HG02759 (cell line): ENCODE measurements around the gene LEP.

Experiments
- ATAC-seq: cut with Tn5 transposase; IDR thresholded peaks from one replicate; pipeline ENCODE4 v1.9.1; 2021; ENCODE audit warnings: mild to moderate bottlenecking, moderate library complexity; ENCODE audit not compliant: unreplicated experiment

Gene LEP

DNA sequence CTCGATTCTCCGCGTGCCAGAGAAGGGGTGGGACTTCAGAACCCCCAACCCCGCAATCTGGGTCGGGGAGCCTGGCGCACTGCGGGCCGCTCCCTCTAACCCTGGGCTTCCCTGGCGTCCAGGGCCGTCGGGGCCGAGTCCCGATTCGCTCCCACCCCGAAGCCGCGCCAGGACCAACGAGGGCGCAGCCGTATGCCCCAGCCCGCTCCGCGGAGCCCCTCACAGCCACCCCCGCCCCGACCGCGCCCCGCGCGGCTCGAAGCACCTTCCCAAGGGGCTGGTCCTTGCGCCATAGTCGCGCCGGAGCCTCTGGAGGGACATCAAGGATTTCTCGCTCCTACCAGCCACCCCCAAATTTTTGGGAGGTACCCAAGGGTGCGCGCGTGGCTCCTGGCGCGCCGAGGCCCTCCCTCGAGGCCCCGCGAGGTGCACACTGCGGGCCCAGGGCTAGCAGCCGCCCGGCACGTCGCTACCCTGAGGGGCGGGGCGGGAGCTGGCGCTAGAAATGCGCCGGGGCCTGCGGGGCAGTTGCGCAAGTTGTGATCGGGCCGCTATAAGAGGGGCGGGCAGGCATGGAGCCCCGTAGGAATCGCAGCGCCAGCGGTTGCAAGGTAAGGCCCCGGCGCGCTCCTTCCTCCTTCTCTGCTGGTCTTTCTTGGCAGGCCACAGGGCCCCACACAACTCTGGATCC lies at the start of gene LEP:
LEP (plus strand) TSS at position 583 of the 691 bp plus-strand sequence. CDS start 10,741 bp downstream, outside the sequence.
- ATAC-seq = no peak

DNA sequence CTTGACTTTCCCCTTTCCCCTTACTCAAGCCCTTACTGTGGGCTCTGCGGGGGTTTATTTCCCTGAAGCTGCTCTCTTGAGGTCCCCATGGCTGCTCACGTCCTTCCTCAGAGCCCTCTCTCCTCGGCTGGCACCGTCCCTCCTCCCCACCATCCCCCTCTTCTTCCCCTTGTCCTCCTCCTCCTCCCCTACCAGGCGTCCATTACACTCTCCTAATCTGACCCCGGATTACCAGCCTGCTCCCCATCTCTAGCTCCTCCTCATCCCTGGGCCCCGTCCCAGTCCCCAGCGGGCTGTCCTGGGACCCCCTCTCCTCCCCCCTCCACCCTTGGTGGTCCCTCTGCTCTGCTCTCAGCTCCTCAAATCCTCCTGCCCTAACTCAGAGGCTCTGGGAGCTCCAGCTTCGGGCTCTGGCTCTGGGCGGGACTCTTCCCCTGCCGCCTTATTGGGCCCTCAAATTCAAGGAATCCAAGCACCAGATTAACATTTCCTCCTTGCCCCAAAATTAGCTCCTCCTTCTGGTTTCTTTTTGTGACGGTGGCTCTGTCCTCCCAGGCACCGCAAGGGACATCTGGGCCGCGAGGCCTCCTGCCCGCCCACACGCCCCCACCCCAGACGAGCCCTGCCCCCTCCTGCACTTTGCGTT lies 48.5 kb upstream of the LEP start:
- no peak for ATAC-seq

DNA sequence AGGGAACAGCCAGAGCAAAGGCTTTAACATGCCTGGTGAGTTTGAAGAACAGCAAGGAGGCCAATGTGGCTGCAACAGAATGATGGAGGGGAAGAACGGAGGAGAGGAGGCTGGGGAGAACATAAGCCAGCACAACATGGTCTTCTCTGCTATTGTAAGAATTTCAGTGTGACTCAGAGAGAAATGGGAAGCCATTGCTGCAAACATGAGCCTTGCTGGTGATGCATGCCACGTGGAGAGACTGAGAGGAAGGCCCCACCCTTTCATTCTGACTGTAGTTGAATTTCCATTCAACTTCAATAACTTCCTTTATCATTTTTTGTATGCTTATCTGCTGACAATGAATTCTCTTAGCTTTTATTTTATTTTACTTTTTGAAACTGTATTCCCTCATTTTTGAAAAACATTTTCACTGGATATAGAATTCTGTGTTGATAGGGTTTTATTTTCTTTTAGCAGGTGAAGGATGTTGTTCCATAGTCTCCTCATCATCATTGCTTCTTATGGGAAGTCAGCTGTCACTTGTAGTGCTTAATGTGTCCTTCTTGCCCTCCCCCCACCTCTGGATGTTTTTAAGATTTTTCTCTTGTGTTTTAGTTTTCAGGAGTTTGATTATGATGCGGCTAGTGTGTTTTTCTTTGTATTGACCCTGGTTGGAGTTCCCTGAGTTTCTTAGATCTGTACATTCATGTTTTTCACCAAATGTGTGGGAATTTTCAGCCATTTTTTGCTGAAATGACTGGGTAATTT lies 46.4 kb upstream of the LEP start:
- no peak for ATAC-seq

DNA sequence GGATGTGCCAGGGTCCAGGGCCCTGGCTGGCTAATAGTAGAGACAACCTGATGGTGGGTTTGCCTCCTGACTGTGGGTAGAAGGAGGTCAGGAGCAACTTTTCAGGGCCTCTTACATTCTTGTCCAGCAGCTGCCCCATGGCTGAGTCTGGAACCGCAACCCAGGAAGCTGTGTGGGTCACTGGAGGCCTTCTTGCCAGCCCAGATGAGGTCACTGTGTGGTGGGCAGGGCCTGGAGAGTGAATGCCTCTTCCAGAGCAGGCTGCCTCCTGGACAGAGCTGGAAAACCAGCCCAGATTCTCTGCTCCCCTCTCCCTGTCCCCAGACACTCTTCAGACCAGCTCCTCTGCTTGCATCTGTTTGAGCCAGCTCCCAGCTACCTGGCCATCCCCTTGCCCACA lies 43.5 kb upstream of the LEP start:
- no peak for ATAC-seq

DNA sequence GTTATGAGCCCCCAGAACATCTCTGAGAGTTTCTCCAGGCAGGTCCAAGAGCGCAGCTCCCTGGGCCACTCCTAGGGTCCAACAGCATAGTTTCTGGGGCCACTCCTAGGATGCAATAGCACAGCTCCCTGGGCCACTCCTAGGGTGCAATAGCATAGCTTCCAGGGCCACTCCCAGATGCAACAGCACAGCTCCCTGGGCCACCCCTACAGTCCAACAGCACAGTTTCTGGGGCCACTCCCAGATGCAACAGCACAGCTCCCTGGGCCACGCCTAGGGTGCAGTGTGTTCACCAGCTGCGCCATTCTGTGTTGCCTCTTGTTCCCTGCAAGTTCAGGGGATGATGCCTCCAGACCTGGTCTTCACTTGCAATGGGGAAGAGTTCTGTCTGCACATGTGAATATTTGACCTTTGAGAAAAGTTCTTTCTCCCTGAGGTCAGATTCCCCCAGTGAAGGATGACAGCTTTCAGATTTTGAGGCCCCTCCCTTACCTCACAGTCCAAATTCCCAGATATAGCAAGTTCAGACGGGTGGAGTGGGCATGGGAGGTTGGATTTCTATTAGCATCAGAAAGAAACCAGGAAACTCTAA lies 43.0 kb upstream of the LEP start:
- ATAC-seq = no peak

DNA sequence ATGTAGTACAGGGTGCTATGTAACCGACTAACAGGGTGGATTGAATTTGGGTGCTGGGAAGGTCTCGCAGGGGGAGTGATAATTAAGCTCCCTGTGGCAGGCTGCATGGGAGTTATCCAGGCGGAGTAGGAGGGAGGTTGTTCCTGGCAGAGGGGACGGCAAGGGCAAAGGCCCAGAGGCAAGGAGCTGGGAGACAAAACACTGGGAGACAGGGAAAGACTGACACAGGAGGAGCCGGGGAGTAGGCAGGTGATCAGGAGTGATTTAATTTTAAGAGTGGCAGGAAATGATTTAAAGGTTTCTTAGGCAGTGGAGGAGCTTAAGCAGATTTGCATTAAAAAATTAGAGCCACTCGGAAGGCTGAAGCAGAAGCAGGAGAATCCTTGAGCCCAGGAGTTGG lies 40.7 kb upstream of the LEP start:
- ATAC-seq = no peak

DNA sequence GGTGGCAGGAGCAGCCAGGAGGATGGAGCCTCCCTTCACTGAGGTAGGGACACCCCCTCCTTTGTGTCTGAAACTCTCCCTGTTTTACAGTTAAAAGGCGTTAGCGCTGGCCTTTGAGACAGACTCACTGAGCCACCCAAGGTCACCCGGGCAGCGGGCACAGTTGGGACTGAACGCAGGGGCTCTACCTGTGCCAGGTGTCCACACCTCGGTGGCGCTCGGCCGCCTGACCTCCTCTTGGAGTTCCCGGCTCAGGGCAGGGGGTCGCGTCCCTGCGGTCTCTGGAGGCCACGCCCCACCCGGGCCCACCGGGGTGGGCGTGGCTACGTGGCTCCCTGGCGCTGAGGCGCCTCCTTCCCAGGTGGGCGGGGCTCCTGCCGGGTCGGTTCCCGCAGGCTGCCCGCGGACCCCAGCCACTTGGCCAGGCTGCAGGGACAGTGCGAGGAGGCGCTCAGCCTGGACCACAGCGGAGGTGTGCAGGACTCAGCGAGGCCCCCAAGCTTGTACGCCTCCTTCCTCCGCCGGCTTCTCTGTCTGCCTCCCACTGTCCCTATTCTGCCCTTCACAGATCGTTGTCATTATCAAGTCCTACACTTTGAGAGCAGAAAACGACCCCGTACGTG lies 39.9 kb upstream of the LEP start:
- ATAC-seq = no peak

DNA sequence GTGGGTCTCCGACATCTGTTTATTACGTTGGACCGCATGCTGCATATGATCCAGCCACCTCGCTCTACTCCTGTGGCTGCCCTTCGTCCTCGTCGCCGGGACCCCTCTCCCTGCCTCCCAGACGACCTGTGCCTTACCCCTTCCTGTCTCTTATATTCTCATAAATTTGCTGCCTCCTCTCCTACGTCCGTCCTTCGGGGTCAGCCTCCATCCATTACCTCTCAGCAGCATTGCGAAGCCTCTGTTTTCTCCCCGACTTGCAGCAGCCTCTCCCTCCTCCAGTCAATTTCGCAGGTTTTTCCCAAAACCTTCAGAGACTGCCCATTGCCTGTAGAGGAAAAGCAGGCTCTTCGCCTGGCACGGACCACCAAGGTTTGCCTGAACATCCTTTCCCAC lies 39.4 kb upstream of the LEP start:
- no peak for ATAC-seq

DNA sequence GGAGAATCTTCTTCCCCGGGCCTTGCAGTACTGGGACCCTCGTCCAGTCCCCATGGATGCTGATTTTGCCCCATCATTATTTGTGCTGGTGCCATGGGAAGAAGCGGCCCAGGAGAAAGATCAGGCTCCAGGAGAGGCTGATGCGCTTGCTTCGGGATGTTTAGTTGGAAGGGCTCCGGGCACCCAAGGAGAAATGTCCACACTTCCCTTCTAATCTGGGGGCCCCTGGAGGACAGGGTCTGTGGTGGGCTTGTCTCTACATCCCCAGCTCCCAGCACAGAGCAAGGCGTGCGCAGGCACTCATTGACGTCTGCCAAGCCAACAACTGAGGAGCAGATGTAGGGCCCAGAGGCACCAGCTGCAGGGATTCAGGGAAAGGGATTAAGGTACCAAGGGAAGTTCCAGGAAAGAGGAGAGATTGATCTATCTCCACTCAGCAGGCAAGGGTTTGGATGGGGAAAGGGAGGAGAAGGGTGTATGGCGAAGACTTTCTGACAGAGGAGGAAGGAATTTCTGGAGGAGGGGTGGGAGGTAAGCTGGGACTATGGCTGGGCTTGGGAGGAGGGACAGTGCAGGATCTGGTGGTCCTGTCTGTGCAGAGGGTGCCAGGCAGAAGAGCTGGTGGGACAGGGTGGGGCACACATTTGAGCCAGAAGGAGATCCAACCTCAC lies 38.7 kb upstream of the LEP start:
- no peak for ATAC-seq

DNA sequence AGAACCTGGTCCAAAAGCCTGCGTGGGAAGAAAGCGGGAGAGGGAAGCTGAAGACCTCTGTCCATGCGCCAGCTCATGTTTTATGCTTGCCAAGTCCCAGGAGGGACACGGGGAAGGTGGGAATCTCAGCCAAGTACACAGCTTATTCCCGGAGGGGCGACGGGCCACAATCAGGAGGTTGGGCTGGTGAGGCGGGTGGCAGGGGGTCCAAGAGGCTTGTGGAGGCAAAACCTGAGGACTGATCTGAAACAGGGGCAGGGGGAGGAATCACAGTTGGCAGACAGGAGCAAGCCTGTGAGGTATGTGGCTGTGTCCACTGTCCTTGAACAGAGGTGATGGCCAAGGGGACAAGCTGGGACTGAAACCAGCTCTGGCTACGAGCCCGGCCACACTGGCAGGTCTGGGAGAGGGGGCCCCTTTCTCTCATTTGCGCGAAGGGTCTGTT lies 38.0 kb upstream of the LEP start:
- ATAC-seq = no peak

DNA sequence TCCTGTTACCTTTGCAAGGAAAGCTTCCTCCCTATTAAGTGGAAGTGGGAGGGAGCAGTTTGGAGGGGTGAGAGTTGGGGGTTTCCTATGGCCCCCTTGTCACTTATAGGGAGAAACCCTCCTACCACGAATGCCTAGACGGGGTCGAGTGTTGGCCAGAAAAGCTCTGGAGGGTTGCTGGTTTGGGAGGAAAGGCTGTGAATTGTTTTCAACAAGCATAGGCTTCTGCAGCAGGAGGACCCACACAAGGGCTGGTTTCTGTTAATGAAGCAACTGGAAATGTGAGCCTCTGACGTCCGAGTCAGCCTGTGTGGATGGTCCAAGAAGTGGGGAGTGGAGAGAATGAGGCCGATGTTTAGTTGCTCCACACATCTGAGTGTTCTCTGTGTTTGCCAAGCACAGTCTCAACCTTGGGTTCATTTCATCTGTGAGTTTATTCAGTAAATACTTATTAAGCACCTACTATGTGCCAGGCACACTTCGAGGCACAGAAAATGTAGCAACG lies 37.3 kb upstream of the LEP start:
- ATAC-seq = no peak

DNA sequence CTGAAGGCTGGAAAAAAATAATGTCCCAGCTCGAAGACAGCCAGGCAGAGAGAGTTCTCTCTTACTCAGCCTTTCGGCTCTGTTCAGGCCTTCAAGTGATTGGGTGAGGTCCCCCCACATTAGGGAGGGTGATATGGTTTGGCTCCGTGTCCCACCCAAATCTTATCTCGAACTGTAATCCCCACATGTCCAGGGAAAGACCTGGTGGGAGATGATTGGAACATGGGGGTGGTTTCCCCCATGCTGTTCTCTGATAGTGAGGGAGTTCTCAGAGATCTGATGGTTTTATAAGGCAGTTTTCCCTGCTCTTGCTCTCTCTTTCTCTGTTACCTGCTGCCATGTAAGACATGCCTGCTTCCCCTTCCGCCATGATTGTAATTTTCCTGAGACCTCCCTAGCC lies 36.6 kb upstream of the LEP start:
- ATAC-seq = no peak

DNA sequence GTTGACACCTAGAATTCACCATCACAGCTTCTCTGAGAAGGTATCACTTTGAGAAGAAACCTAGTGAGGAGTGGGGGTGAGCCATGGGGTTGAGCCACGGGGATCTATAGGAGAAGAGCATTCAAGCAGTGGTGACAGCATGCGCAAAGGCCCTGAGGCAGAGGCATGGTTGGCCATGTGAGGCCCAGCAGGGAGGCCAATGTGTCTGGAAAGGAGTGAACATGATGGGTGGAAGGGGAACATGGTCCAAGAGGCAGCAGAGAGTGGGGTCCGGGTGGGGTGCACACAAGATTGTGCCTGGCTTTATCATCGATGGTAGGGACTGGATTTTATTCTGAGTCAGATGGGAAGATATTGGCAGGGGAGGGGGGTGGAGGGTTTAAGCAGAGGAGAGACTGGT lies 36.0 kb upstream of the LEP start:
- no peak for ATAC-seq

DNA sequence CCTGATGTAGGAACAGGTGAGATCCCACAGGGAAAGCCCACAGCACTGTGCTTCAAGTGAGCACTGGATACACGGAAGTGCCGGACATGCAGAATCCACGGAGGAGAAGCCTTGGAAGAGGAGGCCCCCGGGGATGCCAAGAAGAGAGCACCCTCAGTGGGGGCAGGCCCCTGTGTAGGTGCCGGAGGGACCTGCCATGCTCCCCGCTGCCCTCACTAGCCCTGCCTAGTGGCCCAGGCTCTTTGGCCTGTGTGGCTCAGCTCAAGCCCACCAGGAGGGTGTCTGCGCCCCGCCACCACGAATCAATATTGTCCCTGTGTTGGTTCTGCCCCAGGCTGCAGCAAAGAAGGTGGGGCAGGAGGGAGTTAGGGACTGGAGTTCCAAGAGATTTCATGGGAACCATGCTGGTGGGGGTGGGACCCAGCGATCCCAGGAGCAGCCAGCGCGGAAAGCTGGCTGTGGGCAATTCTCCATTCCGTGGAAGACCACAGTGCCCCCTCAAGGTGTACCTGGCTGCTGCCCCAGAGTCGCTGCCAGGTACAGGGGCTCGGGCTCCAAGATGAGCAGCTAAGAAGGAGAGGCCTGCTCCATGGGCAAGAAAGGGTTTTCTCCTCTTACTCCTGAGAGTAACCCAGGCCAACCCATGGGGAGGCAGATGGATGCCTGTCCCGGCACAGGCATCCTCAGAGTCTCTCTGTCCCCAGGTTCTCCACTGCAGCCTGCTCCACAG lies 34.9 kb upstream of the LEP start:
- no peak for ATAC-seq

DNA sequence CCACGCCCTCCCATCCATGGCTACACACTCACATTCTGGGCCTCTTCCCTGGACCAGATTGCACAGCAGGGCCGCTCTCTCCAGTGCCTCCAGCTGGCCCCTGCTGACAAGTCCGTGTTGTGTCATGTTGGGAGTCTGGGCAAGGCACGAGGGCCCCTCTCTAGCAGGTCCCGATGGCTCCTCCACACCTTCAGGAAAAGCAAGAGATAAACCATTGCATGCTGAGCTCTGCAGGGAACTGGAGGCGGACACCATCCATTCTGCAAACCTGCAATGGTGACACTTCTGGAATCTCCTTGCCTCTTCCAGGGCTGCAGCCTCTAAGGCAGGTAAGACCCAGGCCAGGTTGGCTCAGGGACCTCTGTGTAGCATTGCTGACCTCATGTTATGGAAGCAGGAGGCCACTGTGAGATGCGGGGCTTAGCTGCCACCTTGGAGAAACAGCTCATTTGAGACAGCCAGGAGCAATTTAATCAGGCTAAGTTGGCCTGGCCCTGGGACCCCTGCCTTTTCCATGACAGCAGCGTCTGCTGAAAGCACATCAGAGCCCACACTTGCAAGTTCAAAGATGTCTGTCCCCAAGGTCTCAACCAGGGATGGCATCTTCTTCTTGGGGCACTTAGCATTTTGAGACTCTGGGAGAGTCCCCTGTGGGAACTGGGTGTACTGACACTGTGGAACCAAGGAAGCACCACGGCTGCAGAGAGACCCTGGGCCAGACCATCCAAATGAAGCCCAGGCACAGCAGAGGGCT lies 34.2 kb upstream of the LEP start:
- no peak for ATAC-seq

DNA sequence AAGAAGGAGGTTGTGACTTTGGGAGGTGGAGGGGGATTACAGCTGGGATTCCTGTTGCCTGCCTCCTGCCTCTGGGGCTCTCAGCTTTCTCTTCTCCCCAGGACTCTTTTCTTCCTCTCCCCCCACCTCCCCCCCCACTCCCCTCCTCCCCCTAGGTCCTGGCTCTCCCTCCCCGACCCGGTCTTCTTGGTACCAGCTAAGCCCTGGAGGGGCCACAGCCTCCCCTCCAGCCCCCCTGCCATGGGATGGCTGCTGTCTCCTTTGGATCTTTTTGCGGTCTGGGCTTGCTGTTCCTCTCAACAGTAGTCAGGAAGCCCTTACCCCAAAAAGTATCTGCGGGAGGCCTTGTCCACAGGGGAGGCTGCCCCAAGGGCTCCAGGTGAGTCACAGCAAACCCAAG lies 33.5 kb upstream of the LEP start:
- ATAC-seq = no peak

DNA sequence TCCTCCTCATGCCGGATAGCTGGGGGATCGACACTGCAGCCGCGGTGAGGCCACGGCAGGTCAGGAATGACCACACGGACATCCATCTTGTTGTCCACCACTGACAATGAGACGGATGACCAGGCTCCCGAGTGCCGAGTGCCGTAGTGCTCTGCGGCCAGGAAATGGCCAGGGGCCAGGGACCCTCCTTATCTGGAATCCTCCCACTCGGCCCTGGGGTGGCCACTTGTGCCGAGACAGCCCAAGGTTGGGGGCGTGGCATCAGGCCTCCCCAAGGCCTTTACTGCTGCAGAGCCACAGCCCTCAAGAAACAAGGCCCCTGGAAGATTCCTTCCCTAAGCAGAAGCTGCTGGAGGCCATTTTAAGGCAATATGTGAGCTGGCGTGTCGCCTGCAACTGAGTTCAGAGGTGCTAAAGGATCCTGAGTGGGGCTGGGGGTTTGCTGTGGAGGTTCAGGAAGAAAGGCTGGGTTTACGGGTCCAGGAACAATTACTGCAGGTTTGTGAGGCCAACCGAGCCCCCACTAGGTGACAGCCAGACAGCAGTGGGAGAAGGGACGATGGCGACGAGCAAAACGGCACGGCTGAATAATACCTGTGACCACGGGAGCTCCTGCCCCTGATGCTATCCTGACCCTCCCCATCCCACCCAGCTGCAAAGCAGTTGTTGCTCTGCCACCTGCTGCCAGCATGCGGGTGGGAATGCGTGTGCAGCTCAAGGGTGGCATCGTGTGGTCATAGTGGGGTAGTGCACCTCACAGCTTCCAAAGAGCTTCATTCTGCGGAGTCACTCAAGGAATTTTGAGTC lies 31.6 kb upstream of the LEP start:
- ATAC-seq = no peak

DNA sequence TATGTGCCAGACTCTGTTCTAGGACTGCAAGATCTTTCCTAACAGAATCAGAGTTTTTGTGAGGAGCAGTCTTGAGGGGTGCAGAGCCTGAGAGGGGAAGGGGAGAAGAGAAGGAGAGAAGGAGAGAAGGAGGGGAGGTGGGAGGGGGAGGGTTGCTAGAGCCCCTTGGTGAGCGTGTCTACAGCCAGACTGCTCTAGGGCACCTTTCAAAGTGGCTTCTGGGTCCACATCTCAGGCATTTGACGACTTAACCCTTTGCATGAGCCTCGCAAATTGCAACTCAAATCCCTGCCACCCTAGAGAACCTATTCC lies 31.1 kb upstream of the LEP start:
- ATAC-seq = no peak
